HEK293 (cell line): ENCODE data around the gene POLL.

ENCODE experiments used
- AEBP2 ChIP-seq: fragments of 450-650 bp; formaldehyde crosslinking; IDR thresholded peaks from 2 replicates; pipeline ENCODE4 v1.5.1; 2016; ENCODE audit warnings: missing biosample characterization, missing genetic modification characterization, borderline replicate concordance
- KLF8 ChIP-seq: fragments of 450-650 bp; formaldehyde crosslinking; IDR thresholded peaks from 2 replicates; pipeline ENCODE4 v1.5.1; 2016; ENCODE audit warnings: missing biosample characterization, missing genetic modification characterization
- PRDM4 ChIP-seq: fragments of 450-650 bp; formaldehyde crosslinking; IDR thresholded peaks from 2 replicates; pipeline ENCODE4 v1.5.1; 2017; ENCODE audit warnings: missing biosample characterization, missing genetic modification characterization
- YY1 ChIP-seq: fragments of 450-650 bp; formaldehyde crosslinking; IDR thresholded peaks from 2 replicates; pipeline ENCODE4 v1.5.1; 2018; ENCODE audit warnings: missing biosample characterization, missing genetic modification characterization
- ZBTB7A ChIP-seq: fragments of 450-650 bp; formaldehyde crosslinking; IDR thresholded peaks from 2 replicates; pipeline ENCODE4 v1.5.1; 2016; ENCODE audit warnings: low read depth, missing biosample characterization, missing genetic modification characterization
- ZFHX2 ChIP-seq: fragments of 450-650 bp; formaldehyde crosslinking; conservative IDR thresholded peaks from 2 replicates; pipeline ENCODE4 v1.5.1; 2016; ENCODE audit warnings: missing biosample characterization, missing genetic modification characterization
- ZFP3 ChIP-seq: fragments of 450-650 bp; formaldehyde crosslinking; IDR thresholded peaks from 2 replicates; pipeline ENCODE4 v1.5.1; 2016; ENCODE audit warnings: low read depth, missing biosample characterization, missing genetic modification characterization
- ZNF133 ChIP-seq: fragments of 450-650 bp; formaldehyde crosslinking; IDR thresholded peaks from 2 replicates; pipeline ENCODE4 v1.5.1; 2016; ENCODE audit warnings: missing biosample characterization, missing genetic modification characterization
- ZNF169 ChIP-seq: fragments of 450-650 bp; formaldehyde crosslinking; IDR thresholded peaks from 2 replicates; pipeline ENCODE4 v1.5.1; 2016; ENCODE audit warnings: missing biosample characterization, missing genetic modification characterization
- ZNF174 ChIP-seq: fragments of 450-650 bp; formaldehyde crosslinking; IDR thresholded peaks from 2 replicates; pipeline ENCODE4 v1.5.0; 2017; ENCODE audit warnings: missing biosample characterization, mild to moderate bottlenecking, missing genetic modification characterization
- ZNF239 ChIP-seq: fragments of 450-650 bp; formaldehyde crosslinking; IDR thresholded peaks from 2 replicates; pipeline ENCODE4 v1.5.1; 2016; ENCODE audit warnings: missing biosample characterization, missing genetic modification characterization
- ZNF280C ChIP-seq: fragments of 450-650 bp; formaldehyde crosslinking; IDR thresholded peaks from 2 replicates; pipeline ENCODE4 v1.5.1; 2016; ENCODE audit warnings: missing biosample characterization, missing genetic modification characterization
- ZNF280D ChIP-seq: fragments of 450-650 bp; formaldehyde crosslinking; IDR thresholded peaks from 2 replicates; pipeline ENCODE4 v1.5.1; 2016; ENCODE audit warnings: missing biosample characterization, missing genetic modification characterization
- ZNF350 ChIP-seq: fragments of 450-650 bp; formaldehyde crosslinking; IDR thresholded peaks from 2 replicates; pipeline ENCODE4 v1.5.0; 2017; ENCODE audit warnings: missing biosample characterization, mild to moderate bottlenecking, missing genetic modification characterization
- ZNF404 ChIP-seq: fragments of 450-650 bp; formaldehyde crosslinking; IDR thresholded peaks from 2 replicates; pipeline ENCODE4 v1.5.1; 2017; ENCODE audit warnings: missing biosample characterization, missing genetic modification characterization
- ZNF48 ChIP-seq: fragments of 450-650 bp; formaldehyde crosslinking; IDR thresholded peaks from 2 replicates; pipeline ENCODE4 v1.5.1; 2016; ENCODE audit warnings: missing biosample characterization, missing genetic modification characterization
- ZNF488 ChIP-seq: fragments of 450-650 bp; formaldehyde crosslinking; IDR thresholded peaks from 2 replicates; pipeline ENCODE4 v1.5.1; 2016; ENCODE audit warnings: missing biosample characterization, missing genetic modification characterization
- ZNF513 ChIP-seq: fragments of 450-650 bp; IDR thresholded peaks from 2 replicates; pipeline ENCODE4 v1.5.1; 2018; ENCODE audit warnings: missing biosample characterization, missing genetic modification characterization
- ZNF548 ChIP-seq: fragments of 450-650 bp; formaldehyde crosslinking; IDR thresholded peaks from 2 replicates; pipeline ENCODE4 v1.5.1; 2016; ENCODE audit warnings: missing biosample characterization, missing genetic modification characterization
- ZNF558 ChIP-seq: fragments of 450-650 bp; formaldehyde crosslinking; IDR thresholded peaks from 2 replicates; pipeline ENCODE4 v1.5.1; 2016; ENCODE audit warnings: missing biosample characterization, missing genetic modification characterization
- ZNF585B ChIP-seq: fragments of 450-650 bp; formaldehyde crosslinking; IDR thresholded peaks from 2 replicates; pipeline ENCODE4 v1.5.1; 2016; ENCODE audit warnings: missing biosample characterization, missing genetic modification characterization
- ZNF596 ChIP-seq: fragments of 450-650 bp; IDR thresholded peaks from 2 replicates; pipeline ENCODE4 v1.5.0; 2018; ENCODE audit warnings: missing biosample characterization, mild to moderate bottlenecking, missing genetic modification characterization, moderate library complexity
- ZNF639 ChIP-seq: fragments of 450-650 bp; formaldehyde crosslinking; IDR thresholded peaks from 2 replicates; pipeline ENCODE4 v1.5.1; 2016; ENCODE audit warnings: missing biosample characterization, missing genetic modification characterization
- ZNF658 ChIP-seq: fragments of 450-650 bp; formaldehyde crosslinking; IDR thresholded peaks from 2 replicates; pipeline ENCODE4; 2016; ENCODE audit warnings: missing biosample characterization, missing genetic modification characterization
- ZNF670 ChIP-seq: fragments of 450-650 bp; formaldehyde crosslinking; IDR thresholded peaks from 2 replicates; pipeline ENCODE4 v1.5.1; 2016; ENCODE audit warnings: missing biosample characterization, missing genetic modification characterization, low read depth
- ZNF837 ChIP-seq: fragments of 450-650 bp; formaldehyde crosslinking; IDR thresholded peaks from 2 replicates; pipeline ENCODE4 v1.5.1; 2016; ENCODE audit warnings: missing biosample characterization, missing genetic modification characterization

The POLL gene

GRCh38 chr10:101587725-101588653, at the start of gene POLL, which contains the start of gene DPCD (continued):
- TF ChIP-seq ZNF280D (no peak), ZNF639 (tag by site-specific recombination) (peak; percentile 52; the same call in 1 of the 2 replicates), ZNF488 (no peak), ZNF350 (tag by site-specific recombination) (no peak), KLF8 (tag by site-specific recombination) (0 out of 2 replicates have a peak, but pooled peaks have one; percentile 34), ZNF658 (no peak), ZNF48 (tag by site-specific recombination) (no peak), YY1 (tag by site-specific recombination) (peak; percentile 77), ZFHX2 (tag by site-specific recombination) (no peak), ZNF174 (no peak), ZNF513 (tag by site-specific recombination) (no peak), ZNF837 (tag by site-specific recombination) (no peak), ZNF404 (tag by site-specific recombination) (no peak), ZNF585B (tag by site-specific recombination) (no peak), AEBP2 (no peak), ZNF558 (no peak), ZNF133 (tag by site-specific recombination) (no peak), ZNF670 (tag by site-specific recombination) (no peak), ZBTB7A (tag by site-specific recombination) (no peak), ZNF169 (tag by site-specific recombination) (no peak), PRDM4 (no peak), ZFP3 (tag by site-specific recombination) (no peak), ZNF280C (tag by site-specific recombination) (no peak), ZNF596 (tag by site-specific recombination) (no peak), ZNF239 (tag by site-specific recombination) (no peak), ZNF548 (tag by site-specific recombination) (no peak)
